A673 (cell line): ENCODE results near the gene SRPK3. TPM values are rescaled to one million over a fixed set of nuclear protein-coding genes. Genes with fewer than 3 reads are reported as not detected.

ENCODE experiments used
- BruUV-seq: library from RNA; stranded (reverse); fragments of 400-500 nt; replicated peaks from 2 replicates; lab custom pipeline; 2021; lab: Mats Ljungman, UMichigan
- CTCF ChIA-PET: fragments of 300-600 bp; sonication (Branson Sonifier 250); formaldehyde crosslinking; loops from one replicate; lab custom pipeline; 2022; ENCODE audit warnings: antibody characterized with exemption; lab: Charles Lee
- POLR2A ChIA-PET: fragments of 300-600 bp; sonication (Branson Sonifier 250); formaldehyde crosslinking; loops from one replicate; lab custom pipeline; 2022; ENCODE audit warnings: antibody characterized with exemption; ENCODE audit not compliant: low non-redundant PET; lab: Charles Lee
- DNase-seq: peaks from one replicate; pipeline ENCODE4 v3.0.0-alpha.2; 2015; ENCODE audit warnings: low spot score
- H3K27ac ChIP-seq: fragments of 200-600 bp; sonication (generic); 2 replicates; pipeline ENCODE4 v1.5.1; 2016; ENCODE audit warnings: mixed run types, low read depth, mild to moderate bottlenecking, mixed read lengths, antibody characterized with exemption, low read length; ENCODE audit not compliant: poor library complexity, severe bottlenecking
- H3K27me3 ChIP-seq: fragments of 200-600 bp; sonication (generic); replicated peaks from 2 replicates; pipeline ENCODE4 v1.6.1; 2017; ENCODE audit warnings: mixed run types, low read depth, mild to moderate bottlenecking, mixed read lengths, antibody characterized with exemption, low read length; ENCODE audit not compliant: insufficient read depth, poor library complexity
- H3K36me3 ChIP-seq: fragments of 200-600 bp; sonication (generic); 2 replicates; pipeline ENCODE4 v1.6.1; 2016; ENCODE audit warnings: mixed run types, mild to moderate bottlenecking, mixed read lengths, antibody characterized with exemption, low read length; ENCODE audit not compliant: insufficient read depth, poor library complexity, severe bottlenecking
- H3K4me1 ChIP-seq: fragments of 200-600 bp; sonication (generic); 2 replicates; pipeline ENCODE4 v1.6.1; 2017; ENCODE audit warnings: mixed run types, mild to moderate bottlenecking, mixed read lengths, antibody characterized with exemption, low read length; ENCODE audit not compliant: insufficient read depth, poor library complexity, severe bottlenecking
- H3K4me3 ChIP-seq: fragments of 200-600 bp; sonication (generic); 2 replicates; pipeline ENCODE4 v1.5.1; 2016; ENCODE audit warnings: low read depth, mixed run types, mild to moderate bottlenecking, mixed read lengths, low read length; ENCODE audit not compliant: poor library complexity, severe bottlenecking
- H3K9me3 ChIP-seq: fragments of 200-600 bp; sonication (generic); 2 replicates; pipeline ENCODE4 v1.6.1; 2016; ENCODE audit warnings: mixed run types, low read depth, mild to moderate bottlenecking, mixed read lengths, antibody characterized with exemption, low read length; ENCODE audit not compliant: poor library complexity, severe bottlenecking
- EZH2 ChIP-seq: fragments of 200-600 bp; sonication (generic); IDR thresholded peaks from 2 replicates; pipeline ENCODE4 v1.6.1; 2017; ENCODE audit warnings: borderline replicate concordance, low read depth, mild to moderate bottlenecking, mixed read lengths, antibody characterized with exemption, low read length; ENCODE audit not compliant: poor library complexity, severe bottlenecking
- intact Hi-C: fragments of 100-400 bp; cut with micrococcal nuclease; formaldehyde crosslinking; loops from one replicate; pipeline ENCODE4 v1.10.0; 2022; ENCODE audit not compliant: unreplicated experiment
- total RNA-seq: library from RNA; stranded (reverse); gene quantifications from 2 replicates; pipeline ENCODE4 v1.2.3, GENCODE V29; 2021
- TF ChIP-seq, protein P1 (sequence below): fragments of 300-800, 200-600 bp; sonication (generic); conservative IDR thresholded peaks from 2 replicates; pipeline ENCODE4 v1.5.1; 2017; ENCODE audit warnings: low read depth, mild to moderate bottlenecking, antibody characterized with exemption, low read length, moderate library complexity, mixed read lengths

SRPK3 gene
- total RNA-seq, 1 experiment from 2014 or later: not detected

DNA sequence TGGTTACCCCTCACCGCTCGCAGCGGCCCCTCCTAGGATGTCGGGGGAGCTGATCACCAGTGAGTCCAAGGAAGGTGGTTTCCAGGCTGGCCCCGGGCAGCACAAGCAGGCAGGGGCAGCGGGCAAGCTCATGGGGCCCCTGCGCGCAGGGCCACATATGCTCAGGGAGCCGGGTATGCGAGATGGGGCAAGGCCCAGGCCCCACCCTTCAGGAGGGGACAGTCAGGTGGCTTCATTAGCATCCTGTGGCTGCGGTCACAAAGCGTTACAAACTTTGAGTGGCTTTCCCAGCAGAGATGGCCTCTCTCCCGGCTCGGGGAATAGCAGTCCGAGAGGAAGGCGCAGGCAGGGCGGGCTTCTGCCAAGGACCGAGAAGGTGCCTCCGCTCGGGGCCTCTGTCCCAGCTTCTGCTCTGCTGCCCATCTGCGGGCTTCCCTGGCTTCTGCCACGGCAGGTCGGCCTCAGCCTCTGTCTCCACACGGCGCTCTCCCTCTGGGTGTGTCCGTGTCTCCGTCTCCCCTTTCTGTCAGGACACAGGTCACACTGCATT, 42.7 kb upstream of the SRPK3 start:
- H3K27ac ChIP-seq: no peak overlapping the region
- no peaks in the 10 kb centered on the region for H3K9me3 ChIP-seq
- CTCF ChIA-PET: no interaction called here
- H3K27me3 ChIP-seq: no peaks in the 10 kb centered on the region
- no peaks in the 10 kb centered on the region for H3K36me3 ChIP-seq
- intact Hi-C loops: no loop called here
- POLR2A ChIA-PET: no interaction called here
- no TSS peak for BruUV-seq
- no peaks in the 10 kb centered on the region for H3K4me1 ChIP-seq
- no peak overlapping the region for H3K4me3 ChIP-seq
- DNase-seq: no peak
- TF ChIP-seq, protein P1, sequence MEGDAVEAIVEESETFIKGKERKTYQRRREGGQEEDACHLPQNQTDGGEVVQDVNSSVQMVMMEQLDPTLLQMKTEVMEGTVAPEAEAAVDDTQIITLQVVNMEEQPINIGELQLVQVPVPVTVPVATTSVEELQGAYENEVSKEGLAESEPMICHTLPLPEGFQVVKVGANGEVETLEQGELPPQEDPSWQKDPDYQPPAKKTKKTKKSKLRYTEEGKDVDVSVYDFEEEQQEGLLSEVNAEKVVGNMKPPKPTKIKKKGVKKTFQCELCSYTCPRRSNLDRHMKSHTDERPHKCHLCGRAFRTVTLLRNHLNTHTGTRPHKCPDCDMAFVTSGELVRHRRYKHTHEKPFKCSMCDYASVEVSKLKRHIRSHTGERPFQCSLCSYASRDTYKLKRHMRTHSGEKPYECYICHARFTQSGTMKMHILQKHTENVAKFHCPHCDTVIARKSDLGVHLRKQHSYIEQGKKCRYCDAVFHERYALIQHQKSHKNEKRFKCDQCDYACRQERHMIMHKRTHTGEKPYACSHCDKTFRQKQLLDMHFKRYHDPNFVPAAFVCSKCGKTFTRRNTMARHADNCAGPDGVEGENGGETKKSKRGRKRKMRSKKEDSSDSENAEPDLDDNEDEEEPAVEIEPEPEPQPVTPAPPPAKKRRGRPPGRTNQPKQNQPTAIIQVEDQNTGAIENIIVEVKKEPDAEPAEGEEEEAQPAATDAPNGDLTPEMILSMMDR: no peak
- TF ChIP-seq EZH2: no peak

DNA sequence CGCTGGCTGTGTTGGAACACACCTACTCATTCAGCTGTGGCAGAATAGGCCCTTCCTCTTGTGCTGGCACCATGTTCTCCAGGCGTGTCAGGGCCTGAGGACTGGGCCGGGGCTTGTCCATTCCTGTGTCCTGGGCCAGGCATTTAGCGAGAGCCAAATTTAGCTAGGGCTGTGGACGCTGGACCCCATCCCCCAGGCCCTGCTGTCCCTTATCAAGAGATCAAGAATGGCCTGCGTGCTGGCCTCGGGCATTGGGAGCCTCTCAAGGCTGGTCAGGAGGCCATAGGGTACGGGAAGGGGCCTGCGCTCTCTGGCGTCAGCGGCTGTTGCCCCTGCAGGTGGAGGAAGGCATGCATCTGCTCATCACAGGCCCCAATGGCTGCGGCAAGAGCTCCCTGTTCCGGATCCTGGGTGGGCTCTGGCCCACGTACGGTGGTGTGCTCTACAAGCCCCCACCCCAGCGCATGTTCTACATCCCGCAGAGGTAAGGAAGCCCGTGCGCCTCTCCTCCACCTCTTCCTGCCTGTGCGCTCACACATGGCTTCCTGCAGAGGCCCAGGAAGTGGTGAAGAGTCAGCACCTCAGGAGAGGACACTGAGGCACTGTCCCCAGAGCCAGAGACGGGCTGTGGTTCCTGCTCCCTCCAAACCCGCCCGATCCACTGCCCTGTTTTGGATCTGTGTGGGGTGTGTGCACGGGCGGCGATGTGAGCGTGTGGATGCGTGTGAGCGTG, 40.9 kb upstream of the SRPK3 start:
- no peaks in the 10 kb centered on the region for H3K36me3 ChIP-seq
- intact Hi-C loops: no loop called here
- no TSS peak for BruUV-seq
- DNase-seq: no peak
- ChIA-PET POLR2A (no interaction called here), CTCF (no interaction called here)
- H3K4me1 ChIP-seq: no peaks in the 10 kb centered on the region
- no peak for TF ChIP-seq EZH2
- TF ChIP-seq, protein P1: no peak
- H3K9me3 ChIP-seq: no peaks in the 10 kb centered on the region
- no peak overlapping the region for H3K4me3 ChIP-seq
- H3K27me3 ChIP-seq: no peaks in the 10 kb centered on the region
- H3K27ac ChIP-seq: no peak overlapping the region

DNA sequence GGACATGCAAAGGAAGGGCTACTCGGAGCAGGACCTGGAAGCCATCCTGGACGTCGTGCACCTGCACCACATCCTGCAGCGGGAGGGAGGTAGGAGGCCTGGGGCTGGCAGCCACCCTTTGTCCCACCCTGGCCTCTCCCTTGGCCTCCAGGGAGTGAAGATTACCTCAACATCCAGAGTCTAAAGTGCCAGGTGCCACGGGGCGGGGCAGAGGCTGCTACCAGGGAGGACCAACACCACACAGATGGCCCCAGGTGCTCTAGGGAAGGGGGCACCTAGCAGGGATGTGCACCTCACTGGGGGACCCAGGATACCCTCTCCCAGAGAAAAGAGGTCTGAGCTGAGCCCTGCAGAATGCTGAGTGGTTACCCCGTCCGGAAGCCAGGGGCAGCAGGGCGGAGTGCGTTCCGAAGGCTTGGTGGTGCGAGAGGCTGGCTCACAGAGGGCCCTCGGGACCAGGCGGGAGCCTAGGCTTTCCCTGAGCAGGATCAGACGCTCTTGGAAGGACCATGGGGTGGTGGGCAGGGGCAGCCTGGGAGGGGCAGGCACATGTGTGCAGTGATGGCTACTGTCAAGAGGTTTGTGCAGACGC, 40.1 kb upstream of the SRPK3 start:
- POLR2A ChIA-PET: no interaction called here
- intact Hi-C loops: no loop called here
- BruUV-seq: no TSS peak
- H3K27ac ChIP-seq: no peak overlapping the region
- H3K36me3 ChIP-seq: no peaks in the 10 kb centered on the region
- no peaks in the 10 kb centered on the region for H3K4me1 ChIP-seq
- no peaks in the 10 kb centered on the region for H3K27me3 ChIP-seq
- no peak for DNase-seq
- no peaks in the 10 kb centered on the region for H3K9me3 ChIP-seq
- no peak overlapping the region for H3K4me3 ChIP-seq
- TF ChIP-seq EZH2: no peak
- TF ChIP-seq, protein P1: no peak
- CTCF ChIA-PET: no interaction called here
